CD4-positive, alpha-beta T cell treated with Interleukin-2 at 100 ng/mL for 4 hours (primary cell): ENCODE data around the gene USP3.
A peak's percentile ranks its signal among the peaks of the same experiment; 100 is the strongest.

Experiments
- DNase-seq: peaks from one replicate; pipeline ENCODE4 v3.0.0-alpha.2; 2020; ENCODE audit warnings: low spot score

Gene USP3

DNA sequence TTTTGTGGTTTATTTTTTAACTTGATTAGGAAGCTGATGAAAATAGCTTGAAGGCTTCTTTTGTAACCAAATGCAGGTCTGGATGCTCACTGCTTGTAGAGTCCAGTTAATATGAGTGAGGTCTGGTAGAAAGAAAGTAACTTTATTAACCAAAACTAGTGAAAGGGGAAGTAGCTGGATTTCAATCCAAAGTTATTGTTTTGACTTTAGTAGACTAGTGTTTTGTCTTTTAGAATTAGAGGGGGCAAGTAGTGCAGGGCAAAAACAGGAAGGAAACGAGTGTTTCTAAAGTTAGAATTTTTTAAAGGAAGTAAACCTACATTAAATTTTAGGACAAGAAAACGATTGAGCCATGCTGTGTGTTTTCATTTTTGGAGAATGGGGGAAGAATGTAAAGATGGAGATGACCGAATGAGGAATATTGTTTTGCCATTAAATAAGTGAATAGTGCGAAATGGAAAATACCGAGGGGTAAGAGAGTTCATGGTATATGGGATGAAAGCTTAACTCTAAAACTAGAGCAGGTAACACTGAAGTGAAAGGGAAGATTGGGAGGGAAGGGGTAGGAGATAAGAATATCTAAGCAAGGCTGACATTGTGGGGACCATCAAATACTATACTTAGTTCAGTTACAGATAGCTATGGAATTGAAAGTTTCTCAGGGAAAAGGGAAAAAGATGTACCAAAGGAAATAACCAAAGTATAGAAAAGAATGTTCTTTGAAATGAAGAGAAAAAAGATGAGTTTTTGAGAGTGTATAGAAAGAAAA, 40.0 kb downstream of the USP3 start:
- DNase-seq: no peak

DNA sequence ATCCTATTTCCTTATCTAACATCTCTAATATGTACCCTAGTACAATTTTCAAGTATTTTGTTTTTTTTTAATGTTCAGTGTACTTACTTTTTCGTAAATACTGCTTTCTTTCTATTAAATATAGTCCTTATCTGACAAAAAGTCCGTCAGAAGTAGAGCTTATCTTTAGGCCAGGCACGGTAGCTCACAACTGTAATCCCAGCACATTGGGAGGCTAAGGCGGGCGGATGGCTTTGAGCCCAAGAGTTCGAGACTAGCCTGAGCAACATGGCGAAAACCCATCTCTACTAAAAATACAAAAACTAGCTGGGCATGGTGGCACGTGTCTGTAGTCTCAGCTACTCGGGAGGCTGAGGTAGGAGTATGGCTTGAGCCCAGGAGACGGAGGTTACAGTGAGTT, 41.1 kb downstream of the USP3 start:
- no peak for DNase-seq

DNA sequence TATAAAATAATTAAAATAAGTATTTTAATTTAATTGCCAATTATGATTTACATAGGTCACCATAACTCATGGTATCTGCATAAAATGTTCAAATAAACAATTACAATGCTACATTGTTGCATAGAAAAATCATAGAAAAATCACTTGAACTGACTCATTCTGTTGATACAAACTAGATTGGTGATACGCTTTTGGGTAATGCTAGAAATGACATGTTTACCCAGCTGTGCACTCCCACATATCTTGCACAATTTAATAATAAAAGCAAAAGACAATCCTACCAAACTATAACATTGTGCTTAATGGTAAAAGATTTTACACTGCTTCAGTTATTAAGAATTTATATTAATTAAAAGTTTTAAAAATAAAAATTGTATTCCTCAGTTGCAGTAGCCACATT, 47.0 kb downstream of the USP3 start:
- DNase-seq: no peak

DNA sequence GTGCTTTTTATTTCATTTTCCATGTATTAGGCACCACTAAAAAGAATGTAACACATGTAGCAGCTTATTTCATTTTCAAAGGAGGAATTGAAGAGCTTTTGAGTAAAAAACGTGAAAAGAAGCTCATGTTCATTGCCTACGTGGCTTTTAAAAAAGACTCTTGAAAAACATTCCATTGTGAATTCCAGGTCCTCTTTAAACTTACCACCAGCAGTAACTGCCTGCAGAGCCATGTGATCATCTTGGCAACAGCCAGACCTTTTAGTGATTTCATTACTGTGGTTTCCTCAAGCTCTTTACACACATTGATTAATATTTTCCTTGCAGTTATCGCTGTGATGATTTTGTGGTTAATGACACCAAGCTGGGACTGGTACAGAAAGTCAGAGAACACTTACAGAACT, 49.0 kb downstream of the USP3 start:
- peak; percentile 20 for DNase-seq

DNA sequence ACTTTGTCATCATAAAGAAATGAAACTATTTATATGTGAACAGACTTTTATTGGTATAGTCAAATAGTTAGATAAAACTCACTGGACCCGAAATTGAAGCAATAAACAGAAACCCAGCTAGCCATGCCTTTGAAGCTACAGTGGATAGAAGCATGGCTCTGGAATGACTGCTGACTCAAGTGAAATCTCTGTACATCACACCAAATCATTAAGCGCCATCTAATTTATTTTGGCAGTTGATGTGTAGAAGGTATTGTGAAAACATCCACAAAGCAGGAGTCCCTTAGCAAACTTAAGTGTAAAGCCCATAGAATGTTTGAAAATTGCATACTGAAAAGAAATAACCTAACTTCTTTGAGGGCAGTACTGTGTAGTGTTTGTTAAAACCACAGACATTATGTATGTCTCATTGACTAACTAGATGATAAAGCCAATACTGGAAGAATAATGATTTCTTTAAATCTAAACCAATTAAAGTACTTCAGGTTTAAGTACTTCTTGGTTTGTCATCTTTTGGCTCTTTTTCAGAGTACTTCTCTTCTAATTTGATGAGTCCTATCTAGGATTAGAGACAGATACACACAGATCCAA, 50.0 kb downstream of the USP3 start:
- DNase-seq: no peak

DNA sequence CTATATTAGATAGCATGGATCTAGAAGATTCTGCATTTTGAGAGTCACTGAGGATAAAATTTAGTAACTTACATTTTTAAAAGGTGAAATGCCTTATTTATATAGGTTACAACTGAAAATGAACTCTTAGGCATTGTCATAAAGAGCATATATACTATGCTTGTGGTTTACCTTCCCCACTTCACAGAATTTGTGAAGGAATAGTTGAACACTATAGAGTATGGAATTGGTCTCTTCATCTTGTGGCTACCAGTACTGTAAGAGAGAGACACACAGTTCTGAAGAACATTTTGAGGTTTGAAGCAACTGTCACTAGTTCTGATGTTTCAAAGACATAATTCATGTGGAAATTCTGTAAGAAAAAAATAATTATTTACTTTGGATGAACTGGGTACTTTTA, 51.1 kb downstream of the USP3 start:
- DNase-seq: no peak

DNA sequence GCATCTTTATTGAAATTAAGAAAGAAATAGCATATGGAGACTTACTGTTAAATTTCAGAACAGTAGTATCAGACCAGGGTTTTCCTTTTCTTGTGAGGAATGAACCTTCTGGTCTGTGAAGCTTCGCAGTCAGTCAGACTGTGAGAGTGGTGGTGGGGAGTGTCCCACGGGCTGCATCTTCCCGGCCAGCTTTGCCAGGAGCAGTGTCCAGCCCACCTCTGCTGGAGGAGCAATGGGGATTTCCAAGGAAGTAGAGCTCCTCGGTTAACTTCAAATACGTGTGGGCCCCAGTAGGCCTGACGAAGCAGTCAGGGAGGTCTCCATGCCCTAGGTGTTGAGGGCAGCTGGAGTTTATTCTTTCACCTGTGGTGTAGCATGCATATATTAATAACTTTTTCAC, 51.9 kb downstream of the USP3 start:
- DNase-seq: no peak

DNA sequence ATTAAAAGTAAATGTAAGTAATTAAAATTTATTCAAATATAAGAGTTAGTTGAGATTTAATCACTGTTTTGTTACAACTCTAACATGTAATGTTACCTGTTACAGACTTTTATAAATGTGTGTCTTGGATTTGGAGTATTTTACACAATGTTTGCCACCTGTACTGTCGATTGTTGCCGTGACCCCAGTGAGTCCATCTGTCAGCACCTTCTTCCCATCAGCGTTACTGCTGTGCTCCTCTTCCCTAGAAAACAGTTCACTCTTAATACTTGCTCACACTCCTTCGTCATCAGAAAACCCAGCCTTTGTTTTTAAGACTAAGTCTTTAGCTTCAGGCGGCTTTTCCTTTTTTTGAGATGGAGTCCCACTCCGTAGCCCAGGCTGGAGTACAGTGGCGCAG, 52.3 kb downstream of the USP3 start:
- no peak for DNase-seq

DNA sequence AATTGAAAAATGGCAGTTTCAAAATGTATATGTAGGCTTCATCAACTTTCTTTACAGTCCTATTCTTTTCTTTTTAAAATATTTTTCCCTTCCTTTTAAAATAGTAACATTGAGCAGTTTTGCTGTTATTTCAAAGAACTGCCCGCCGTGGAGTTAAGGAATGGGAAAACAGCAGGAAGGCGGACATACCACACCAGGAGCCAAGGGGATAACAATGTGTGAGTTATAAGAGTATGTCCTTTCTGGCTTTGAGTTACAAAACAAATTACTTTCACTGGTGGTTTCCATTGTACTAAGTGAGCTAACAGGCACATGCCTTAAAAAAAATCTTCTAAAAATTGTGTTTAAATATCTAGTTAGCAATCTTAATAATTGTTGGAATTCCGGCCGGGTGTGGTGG, 55.4 kb downstream of the USP3 start:
- no peak for DNase-seq

DNA sequence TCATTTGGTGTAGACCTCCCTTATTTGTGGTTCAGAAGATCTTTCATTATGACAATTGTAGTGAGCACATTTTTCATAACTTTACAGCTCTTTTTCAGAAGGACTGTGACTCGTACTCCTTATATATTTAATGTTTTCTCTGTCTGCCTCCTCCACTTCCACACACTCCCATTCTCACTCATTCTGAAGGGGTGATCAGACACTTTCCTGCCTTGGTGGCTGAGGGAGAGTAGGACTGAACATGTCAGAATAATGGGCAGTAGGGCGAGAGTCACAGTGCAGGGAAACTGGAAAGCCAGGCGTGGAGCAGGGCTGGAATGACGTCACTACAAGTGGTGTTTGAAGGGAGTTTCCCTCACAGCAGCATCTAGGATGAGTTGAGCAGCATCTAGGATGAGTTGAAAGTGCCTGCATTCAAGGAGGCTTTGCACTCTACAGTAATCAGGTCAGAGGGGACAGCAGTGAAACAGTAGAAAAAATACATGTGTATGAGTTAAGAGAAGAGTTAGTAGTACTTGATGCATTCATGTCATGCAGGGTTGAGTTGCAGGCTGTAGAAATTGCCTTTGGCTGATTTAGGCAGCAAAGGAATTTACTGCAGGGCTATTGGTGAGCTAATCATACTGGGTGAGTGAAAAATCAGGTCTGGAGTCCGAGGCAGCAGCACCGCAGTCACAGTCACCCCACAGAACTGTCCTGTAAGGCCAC, 56.5 kb downstream of the USP3 start:
- DNase-seq: no peak

DNA sequence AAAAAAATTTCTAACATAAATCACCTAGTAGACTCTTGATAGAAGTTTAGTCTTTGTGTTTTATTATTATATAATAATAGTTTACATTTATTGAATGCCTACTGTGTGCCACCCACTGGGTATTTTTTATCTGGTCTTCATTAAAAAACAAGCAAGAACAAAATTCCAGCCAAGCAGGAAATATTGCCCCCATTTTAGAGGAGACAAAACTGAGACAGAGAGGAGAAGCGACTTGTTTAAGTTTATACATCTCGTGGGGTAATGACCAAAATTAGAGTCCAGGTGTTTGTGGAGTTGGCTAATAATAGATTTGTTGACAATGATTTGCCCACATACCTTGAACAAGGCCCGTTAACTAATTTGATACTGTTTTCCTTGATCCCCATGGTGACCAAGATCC, 59.7 kb downstream of the USP3 start:
- DNase-seq: no peak

DNA sequence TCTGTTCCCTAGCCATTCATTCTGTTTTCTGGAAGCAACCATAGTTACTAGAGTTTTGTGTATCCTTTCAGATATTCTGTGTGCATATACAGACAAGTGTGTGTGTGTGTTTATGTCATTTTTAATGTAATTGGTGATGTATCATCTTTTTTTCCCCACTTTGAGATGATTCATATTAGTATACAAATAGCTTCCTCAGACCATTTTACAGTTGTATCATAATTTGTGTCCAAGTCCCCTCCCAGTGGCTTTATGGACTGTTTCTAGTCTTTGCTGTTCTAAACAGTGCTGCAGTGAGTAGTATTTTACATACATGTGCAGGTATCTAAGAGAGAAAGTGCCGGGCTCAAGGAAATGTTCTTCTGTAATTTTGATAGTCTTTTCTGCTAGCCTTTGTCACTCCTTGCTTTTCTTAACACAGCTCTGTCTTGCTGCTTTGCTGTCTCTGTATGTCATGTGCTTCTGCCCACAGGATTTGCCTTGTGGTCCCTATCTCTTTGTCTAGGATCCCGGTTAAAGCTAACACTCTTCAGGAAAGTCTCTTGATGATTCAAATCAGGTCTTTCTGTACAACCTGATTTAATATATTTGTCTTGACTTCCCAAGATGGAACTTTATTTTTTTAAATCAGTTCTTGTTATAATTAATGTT, 61.3 kb downstream of the USP3 start:
- DNase-seq: no peak

DNA sequence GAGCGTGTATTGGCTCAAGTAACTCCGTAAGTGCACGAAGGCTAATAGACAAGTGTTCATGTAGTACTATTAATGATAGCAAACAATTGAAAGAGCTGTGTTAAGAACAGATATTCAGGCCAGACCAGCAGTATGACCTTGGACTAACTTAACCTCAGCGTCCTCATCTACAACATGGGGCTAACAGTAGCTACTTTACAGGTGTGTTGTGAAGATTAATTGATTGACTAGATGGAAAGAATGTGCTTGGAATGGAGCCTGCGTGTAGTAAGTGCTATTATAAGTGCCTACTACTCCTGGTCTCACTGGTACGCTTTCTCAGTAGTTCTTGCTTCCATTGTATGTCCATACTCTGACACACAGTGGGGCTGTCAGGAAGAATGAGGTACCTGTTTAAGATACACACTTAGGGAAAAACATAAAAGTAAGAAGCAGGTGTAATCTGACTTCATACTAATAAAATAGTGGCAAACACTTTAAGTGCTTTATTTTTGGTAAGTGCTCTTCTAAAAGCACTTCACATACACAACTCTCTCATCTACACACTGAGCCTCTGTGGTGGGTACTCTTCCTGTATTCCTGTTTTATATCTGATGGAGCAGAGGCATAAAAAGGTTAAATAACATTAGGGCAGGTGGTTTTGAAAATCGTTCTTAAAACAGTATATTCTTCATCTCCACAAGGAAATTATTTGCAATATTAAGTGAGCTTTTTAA, 68.5 kb downstream of the USP3 start:
- no peak for DNase-seq

DNA sequence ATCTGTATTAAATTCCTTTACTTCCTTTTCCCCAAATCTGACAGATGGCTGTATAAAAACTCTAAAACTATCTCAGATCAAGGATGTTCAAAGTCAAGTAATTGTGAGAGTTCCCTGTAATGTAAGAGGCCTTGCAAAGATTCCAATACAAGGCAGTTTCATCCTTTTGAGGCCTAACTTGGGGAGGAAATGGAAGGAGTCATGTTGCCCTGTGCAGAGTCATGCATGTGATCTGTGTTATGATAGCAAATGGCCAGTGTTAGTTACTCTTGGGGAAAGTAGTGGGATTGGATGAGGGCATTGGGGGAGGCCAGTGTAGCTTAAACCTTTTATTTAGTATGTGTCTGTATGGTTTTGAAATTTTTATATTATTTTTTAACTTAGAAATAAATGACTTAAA, 69.1 kb downstream of the USP3 start:
- no peak for DNase-seq

DNA sequence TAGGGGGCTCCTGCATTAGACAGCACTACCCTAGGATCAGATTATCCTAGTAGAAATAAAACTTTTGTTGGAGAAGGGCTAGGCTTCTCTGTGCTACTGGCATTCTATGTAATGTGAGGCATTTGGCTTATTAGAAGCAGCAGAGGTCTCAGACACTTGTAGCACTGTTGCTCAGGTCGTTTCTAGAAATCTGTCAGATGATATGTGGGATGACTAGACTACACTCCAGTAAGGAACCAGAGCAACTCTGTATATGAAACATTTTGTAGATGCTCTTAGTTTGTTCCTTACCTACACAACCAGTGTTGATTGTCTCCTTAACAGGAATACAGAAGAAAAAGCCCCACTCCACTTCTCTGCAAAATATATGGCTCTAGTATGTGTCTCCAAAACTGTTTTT, 70.9 kb downstream of the USP3 start:
- no peak for DNase-seq

DNA sequence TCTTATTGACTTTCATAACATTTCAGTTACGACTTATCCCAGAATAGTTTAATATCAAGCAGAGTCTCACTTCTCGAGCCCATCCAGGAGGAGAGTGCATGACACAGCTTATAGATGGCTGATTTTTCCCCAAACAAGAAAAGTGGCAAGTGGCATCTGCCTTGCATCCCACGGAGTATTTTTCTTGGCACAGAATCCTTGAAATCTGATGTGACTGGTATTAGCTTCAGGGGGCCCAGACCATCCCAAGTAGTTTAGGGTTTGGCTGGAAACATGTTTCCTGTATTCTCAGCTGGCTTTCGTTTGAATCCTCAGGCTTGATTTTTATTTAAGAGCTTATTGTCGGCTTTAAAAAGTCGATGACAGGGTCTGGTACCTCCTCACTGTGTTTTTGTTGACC, 72.0 kb downstream of the USP3 start:
- DNase-seq: no peak

DNA sequence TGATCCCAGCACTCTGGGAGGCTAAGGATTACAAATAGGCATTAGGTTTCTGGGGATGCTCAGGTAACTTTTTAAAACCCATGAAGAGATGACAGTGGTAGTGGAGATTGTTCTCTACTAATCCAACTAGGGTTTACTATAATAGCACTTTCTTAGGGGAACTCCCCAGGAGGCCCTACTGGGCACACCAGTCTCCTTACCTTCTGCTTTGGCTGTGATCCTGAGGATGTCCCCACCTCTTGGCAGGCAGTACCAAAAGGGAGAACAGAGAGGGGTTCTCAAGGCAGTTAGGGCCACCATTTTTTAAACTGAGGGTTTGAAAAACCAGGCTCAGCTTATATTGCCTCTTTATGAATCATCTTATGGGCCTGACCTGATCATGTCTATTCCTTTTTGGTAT, 77.8 kb downstream of the USP3 start:
- DNase-seq: no peak

DNA sequence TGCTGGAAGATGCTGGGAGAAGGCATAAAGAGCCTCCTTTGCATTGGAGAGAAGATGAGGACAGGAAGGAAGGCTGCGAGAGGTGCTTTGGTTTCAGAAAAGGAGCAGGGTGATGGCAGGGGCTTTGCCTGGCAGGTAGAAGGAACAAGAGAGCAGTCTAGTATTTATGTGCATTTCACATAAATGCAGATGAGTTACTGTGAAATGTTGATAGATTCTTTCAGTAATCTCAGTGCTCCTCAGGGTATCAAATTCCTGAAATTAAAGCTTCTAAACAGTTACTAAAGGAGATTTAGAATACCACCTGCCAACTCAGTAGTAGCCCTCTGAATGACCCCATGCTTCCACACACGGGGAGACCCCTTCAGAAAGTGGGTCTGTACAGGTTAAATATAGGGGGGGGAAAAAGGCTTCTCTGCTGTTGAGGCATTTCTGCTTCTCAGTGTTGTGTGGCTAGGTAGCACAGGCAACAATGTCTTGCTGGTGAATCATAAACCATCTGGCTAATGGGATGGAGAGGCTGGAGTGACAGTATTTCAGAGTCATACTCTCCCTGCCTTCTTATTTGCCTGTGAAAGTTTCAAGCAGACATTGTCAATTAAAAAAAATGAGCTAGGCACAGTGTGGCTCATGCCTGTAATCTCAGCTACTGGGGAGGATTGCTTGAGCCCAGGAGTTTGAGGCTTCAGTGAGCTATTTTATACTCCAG, 78.5 kb downstream of the USP3 start:
- no peak for DNase-seq

DNA sequence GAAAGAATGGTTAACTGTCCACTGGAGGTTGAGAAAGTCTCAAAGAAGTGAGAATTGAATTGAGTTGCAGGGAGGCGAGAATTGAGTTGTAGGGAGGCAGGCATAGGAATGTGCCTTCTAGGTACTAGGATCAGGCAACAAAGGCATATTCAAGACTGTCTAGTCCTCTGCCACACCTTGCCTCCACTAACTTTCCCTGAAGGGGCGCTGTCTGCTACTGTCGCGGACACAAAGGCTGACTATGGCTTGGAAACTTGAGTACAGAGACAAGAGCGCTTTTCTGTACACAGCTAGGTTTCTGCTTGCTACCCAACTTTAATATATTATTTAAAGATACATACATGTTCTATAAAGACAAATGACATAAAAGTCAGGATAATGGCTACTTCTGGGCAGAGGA, 82.4 kb downstream of the USP3 start:
- DNase-seq: no peak

DNA sequence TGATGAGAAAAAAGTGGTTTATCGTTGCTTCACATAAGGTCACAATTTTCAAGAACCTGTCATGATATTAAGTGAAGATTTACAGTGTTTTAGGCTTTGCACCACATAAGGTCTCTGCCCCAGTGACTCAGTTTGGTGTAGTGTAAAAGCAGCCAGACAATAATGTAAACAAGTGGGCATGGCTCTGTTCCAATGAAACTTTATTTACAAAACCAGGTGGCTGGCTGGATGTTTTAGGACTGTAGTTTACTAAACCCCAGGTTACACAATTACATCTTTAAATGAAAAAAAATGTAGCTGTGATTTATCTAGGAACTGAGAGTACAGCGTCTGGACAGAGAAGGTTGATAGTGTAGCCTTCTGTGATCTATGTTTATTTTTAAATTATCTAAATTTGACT, 83.1 kb downstream of the USP3 start:
- DNase-seq: no peak

DNA sequence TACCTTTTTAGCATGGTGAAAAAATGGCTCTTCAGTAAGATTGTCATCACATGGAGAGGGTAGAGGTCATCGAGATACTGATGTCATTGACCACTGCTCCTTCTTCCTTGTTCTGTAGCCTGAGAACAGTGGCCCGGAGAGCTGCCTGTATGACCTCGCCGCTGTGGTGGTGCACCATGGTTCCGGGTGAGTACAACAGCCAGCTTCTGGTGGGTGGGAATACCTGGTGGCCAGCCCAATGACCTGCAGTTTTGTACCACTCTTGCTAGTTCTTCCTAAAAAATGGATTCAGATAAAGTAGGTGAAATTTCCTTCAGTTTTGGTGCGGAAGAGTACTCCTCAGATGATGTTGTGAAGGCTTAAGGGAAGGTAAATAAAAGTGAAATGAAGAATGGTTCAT, 84.4 kb downstream of the USP3 start:
- DNase-seq: no peak
